ENCODE data around the gene UNC79. TPM values are rescaled to one million over a fixed set of nuclear protein-coding genes. Genes with fewer than 3 reads are reported as not detected.

Gene UNC79
- total RNA-seq, 1 experiment from 2014 or later: 0.07 TPM

DNA sequence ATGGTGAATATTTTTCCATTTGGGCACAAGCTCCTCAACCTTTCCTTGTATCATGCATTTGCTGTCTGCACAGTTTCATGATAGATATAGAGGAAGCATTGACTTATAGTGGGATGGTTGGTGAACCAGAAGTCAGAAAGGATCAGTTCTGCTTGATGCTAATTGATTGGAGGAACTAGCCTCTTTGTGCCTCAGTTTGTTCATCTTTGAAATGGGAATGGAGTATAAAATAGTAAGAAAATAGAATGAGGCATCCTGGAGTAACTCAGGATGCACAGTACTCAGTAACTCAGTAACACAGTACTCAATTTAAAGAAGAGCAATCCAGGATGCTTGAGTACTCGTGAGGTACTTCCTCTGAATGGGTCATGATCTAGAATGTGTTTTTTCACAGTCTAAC lies 109.5 kb downstream of the UNC79 start:
- no peaks in the 10 kb centered on the region for H3K4me1 ChIP-seq (replicated peaks; ENCODE audit: insufficient read depth)
- BruUV-seq (replicated peaks): no TSS peak
- no peak overlapping the region for H3K4me3 ChIP-seq
- H3K27me3 ChIP-seq (ENCODE audit: insufficient read depth, low read depth): peaks cover 64% of the 10 kb centered on the region
- DNase-seq: no peak
- no peak overlapping the region for H2AFZ ChIP-seq
- H3K9me3 ChIP-seq (ENCODE audit: insufficient read depth, low read depth): no peaks in the 10 kb centered on the region
- intact Hi-C loops (cut with micrococcal nuclease; ENCODE audit: unreplicated experiment): loop anchor here (5.0 kb wide), 3 partner anchors 253 to 333 kb away; partner anchors contain the start of genes GON7 and UBR7
- no peak overlapping the region for H3K4me2 ChIP-seq
- H3K9me2 ChIP-seq (ENCODE audit: insufficient read depth): no peaks in the 10 kb centered on the region
- H3K79me2 ChIP-seq (ENCODE audit: low read depth): no peaks in the 10 kb centered on the region
- no peaks in the 10 kb centered on the region for H4K20me1 ChIP-seq (ENCODE audit: insufficient read depth)
- no peaks in the 10 kb centered on the region for H3K36me3 ChIP-seq (ENCODE audit: low read depth)
- POLR2A ChIA-PET (ENCODE audit: unreplicated experiment): interaction anchor here (0.6 kb wide), 1 partner anchor 19 kb away, joined by 7 read pairs; no protein-coding TSS in a partner anchor
- TF ChIP-seq, protein P1, sequence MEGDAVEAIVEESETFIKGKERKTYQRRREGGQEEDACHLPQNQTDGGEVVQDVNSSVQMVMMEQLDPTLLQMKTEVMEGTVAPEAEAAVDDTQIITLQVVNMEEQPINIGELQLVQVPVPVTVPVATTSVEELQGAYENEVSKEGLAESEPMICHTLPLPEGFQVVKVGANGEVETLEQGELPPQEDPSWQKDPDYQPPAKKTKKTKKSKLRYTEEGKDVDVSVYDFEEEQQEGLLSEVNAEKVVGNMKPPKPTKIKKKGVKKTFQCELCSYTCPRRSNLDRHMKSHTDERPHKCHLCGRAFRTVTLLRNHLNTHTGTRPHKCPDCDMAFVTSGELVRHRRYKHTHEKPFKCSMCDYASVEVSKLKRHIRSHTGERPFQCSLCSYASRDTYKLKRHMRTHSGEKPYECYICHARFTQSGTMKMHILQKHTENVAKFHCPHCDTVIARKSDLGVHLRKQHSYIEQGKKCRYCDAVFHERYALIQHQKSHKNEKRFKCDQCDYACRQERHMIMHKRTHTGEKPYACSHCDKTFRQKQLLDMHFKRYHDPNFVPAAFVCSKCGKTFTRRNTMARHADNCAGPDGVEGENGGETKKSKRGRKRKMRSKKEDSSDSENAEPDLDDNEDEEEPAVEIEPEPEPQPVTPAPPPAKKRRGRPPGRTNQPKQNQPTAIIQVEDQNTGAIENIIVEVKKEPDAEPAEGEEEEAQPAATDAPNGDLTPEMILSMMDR (conservative IDR thresholded peaks at IDR 0.05): no peak
- no peak for TF ChIP-seq EZH2 (IDR thresholded peaks at IDR 0.05; ENCODE audit: low read depth)
- CTCF ChIA-PET: no interaction called here
- H3F3A ChIP-seq (ENCODE audit: insufficient read depth, low read depth): no peaks in the 10 kb centered on the region
- no peak overlapping the region for H3K27ac ChIP-seq

DNA sequence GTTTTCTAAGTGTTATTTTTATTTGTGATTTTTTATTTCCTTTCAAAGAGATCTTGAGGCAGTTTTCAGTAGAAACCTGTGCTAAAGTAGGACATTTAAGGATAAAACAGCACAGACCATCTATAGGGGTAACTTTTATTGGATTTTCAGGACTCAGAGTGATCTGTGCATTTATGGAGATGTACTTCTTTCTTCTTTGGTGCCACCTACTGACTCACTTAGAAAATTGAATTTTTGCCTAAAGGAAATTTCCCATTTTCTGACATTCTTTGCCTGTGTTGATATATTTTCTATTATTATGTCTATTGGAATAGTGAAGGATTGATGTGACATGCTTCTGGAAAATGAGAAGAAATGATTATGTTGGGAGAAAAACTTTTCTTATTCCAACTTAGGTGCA lies 113.0 kb downstream of the UNC79 start:
- no peaks in the 10 kb centered on the region for H3F3A ChIP-seq (ENCODE audit: insufficient read depth, low read depth)
- H2AFZ ChIP-seq: no peak overlapping the region
- H3K9me2 ChIP-seq (ENCODE audit: insufficient read depth): no peaks in the 10 kb centered on the region
- no peak overlapping the region for H3K4me2 ChIP-seq
- no peaks in the 10 kb centered on the region for H3K79me2 ChIP-seq (ENCODE audit: low read depth)
- intact Hi-C loops (cut with micrococcal nuclease; ENCODE audit: unreplicated experiment): loop anchor here (5.0 kb wide), 3 partner anchors 256 to 336 kb away; partner anchors contain the start of genes GON7 and UBR7
- H3K27me3 ChIP-seq (ENCODE audit: insufficient read depth, low read depth): peaks cover 55% of the 10 kb centered on the region
- H4K20me1 ChIP-seq (ENCODE audit: insufficient read depth): no peaks in the 10 kb centered on the region
- H3K36me3 ChIP-seq (ENCODE audit: low read depth): no peaks in the 10 kb centered on the region
- H3K27ac ChIP-seq: no peak overlapping the region
- ChIA-PET CTCF (no interaction called here), POLR2A (ENCODE audit: unreplicated experiment) (no interaction called here)
- H3K4me3 ChIP-seq: no peak overlapping the region
- TF ChIP-seq, protein P1 (conservative IDR thresholded peaks at IDR 0.05): peak; percentile 60
- TF ChIP-seq EZH2 (IDR thresholded peaks at IDR 0.05; ENCODE audit: low read depth): no peak
- no peak for DNase-seq
- no peaks in the 10 kb centered on the region for H3K4me1 ChIP-seq (replicated peaks; ENCODE audit: insufficient read depth)
- H3K9me3 ChIP-seq (ENCODE audit: insufficient read depth, low read depth): no peaks in the 10 kb centered on the region
- BruUV-seq (replicated peaks): no TSS peak

DNA sequence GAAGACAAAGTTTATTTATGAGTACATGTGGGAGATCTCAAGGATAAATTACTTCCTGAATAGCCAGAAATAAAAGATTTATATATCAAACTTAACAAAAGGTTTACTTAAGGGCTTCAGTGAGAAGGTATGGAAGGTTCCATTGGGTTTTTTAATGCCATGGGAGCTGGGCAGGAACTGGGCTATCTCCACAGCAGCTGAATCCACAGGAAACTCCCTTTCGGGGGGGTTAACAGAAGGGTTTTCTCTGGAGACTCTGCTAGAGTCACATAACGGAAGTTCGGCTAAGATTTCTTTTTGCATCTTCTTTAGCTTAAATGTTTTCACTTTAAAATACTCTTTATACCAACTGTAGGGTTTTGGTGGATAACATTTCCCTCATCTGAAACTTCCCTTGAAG lies 113.5 kb downstream of the UNC79 start:
- Histone ChIP-seq H3K79me2 (ENCODE audit: low read depth) (no peaks in the 10 kb centered on the region), H3K4me3 (no peak overlapping the region), H3K4me2 (no peak overlapping the region), H2AFZ (no peak overlapping the region), H3K9me3 (ENCODE audit: insufficient read depth, low read depth) (no peaks in the 10 kb centered on the region), H4K20me1 (ENCODE audit: insufficient read depth) (no peaks in the 10 kb centered on the region), H3K27me3 (ENCODE audit: insufficient read depth, low read depth) (peaks cover 59% of the 10 kb centered on the region), H3K4me1 (replicated peaks; ENCODE audit: insufficient read depth) (no peaks in the 10 kb centered on the region), H3K27ac (no peak overlapping the region), H3K9me2 (ENCODE audit: insufficient read depth) (no peaks in the 10 kb centered on the region), H3F3A (ENCODE audit: insufficient read depth, low read depth) (no peaks in the 10 kb centered on the region), H3K36me3 (ENCODE audit: low read depth) (no peaks in the 10 kb centered on the region)
- TF ChIP-seq, protein P1 (conservative IDR thresholded peaks at IDR 0.05): no peak
- no peak for TF ChIP-seq EZH2 (IDR thresholded peaks at IDR 0.05; ENCODE audit: low read depth)
- CTCF ChIA-PET: no interaction called here
- POLR2A ChIA-PET (ENCODE audit: unreplicated experiment): no interaction called here
- intact Hi-C loops (cut with micrococcal nuclease; ENCODE audit: unreplicated experiment): loop anchor here (5.0 kb wide), 3 partner anchors 257 to 337 kb away; partner anchors contain the start of genes GON7 and UBR7
- no peak for DNase-seq
- BruUV-seq (replicated peaks): no TSS peak

Measured in PC-9 (cell line).